T-helper 17 cell (primary cell): ENCODE results near the gene PCNX3. TPM values are rescaled to one million over a fixed set of nuclear protein-coding genes. Genes with fewer than 3 reads are reported as not detected.

Experiments used
- ATAC-seq: fragments of 150-1000 bp; cut with Tn5 transposase; 2 replicates; pipeline ENCODE4 v1.10.0; 2021; ENCODE audit warnings: mild to moderate bottlenecking, moderate library complexity
- DNase-seq, 3 donors: peaks; one replicate each; pipeline versions ENCODE4 v3.0.0 to v3.0.0-alpha.2; 2020 to 2021
- H3K9me3 ChIP-seq: one replicate; pipeline ENCODE4 v1.7.0; 2013; ENCODE audit warnings: low read length, mild to moderate bottlenecking; ENCODE audit not compliant: control insufficient read depth, poor library complexity, severe bottlenecking
- H3K27ac Mint-ChIP-seq: one replicate; pipeline ENCODE4 v1.8.0; 2022; ENCODE audit warnings: mild to moderate bottlenecking, moderate library complexity, mixed read lengths
- H3K27me3 Mint-ChIP-seq: one replicate; pipeline ENCODE4 v1.8.0; 2022; ENCODE audit warnings: mixed read lengths
- H3K36me3 Mint-ChIP-seq: one replicate; pipeline ENCODE4 v1.8.0; 2022; ENCODE audit warnings: low read depth, mixed read lengths
- H3K4me1 Mint-ChIP-seq: one replicate; pipeline ENCODE4 v1.8.0; 2022; ENCODE audit warnings: mild to moderate bottlenecking, mixed read lengths
- H3K4me3 Mint-ChIP-seq: one replicate; pipeline ENCODE4 v1.8.0; 2022; ENCODE audit warnings: mild to moderate bottlenecking, moderate library complexity, mixed read lengths
- total RNA-seq, 4 donors: library from RNA in 2 of 4; stranded (reverse) in 2 of 4; gene quantifications; one replicate each; pipeline ENCODE4 v1.2.3 and lab custom pipeline; 2022 to 2026

The PCNX3 gene
- total RNA-seq, 2 donors from 2014 or later: 56.0 to 60.5 TPM

- H3K4me3 Mint-ChIP-seq: peak within 1 kb of the TSS; percentile 55
- ATAC-seq (peak; percentile 18), DNase-seq (no peak)
- no peaks in the 10 kb centered on the region for H3K27me3 Mint-ChIP-seq
- H3K36me3 Mint-ChIP-seq: no peaks in the 10 kb centered on the region
- peaks cover 10% of the 10 kb centered on the region for H3K4me1 Mint-ChIP-seq
- H3K9me3 ChIP-seq: no peaks in the 10 kb centered on the region
- H3K27ac Mint-ChIP-seq: peak within 1 kb of the TSS; percentile 86
Measured at GRCh38 chr11:65595543-65596281, 19.9 kb upstream of the PCNX3 start, which contains the start of gene KCNK7. KCNK7 (minus strand) TSS chr11:65595800; CDS start chr11:65595772, 28 bp downstream.

- ATAC-seq: no peak
- H3K27ac Mint-ChIP-seq: peak overlapping the region; percentile 56
- DNase-seq: no peak
- no peaks in the 10 kb centered on the region for H3K9me3 ChIP-seq
- no peaks in the 10 kb centered on the region for H3K36me3 Mint-ChIP-seq
- H3K4me1 Mint-ChIP-seq: peaks cover 10% of the 10 kb centered on the region
- no peaks in the 10 kb centered on the region for H3K27me3 Mint-ChIP-seq
- H3K4me3 Mint-ChIP-seq: no peak overlapping the region
Measured at GRCh38 chr11:65596520-65596919, 19.1 kb upstream of the PCNX3 start.

- Mint-ChIP-seq H3K4me3 (no peak overlapping the region), H3K27me3 (no peaks in the 10 kb centered on the region), H3K36me3 (no peaks in the 10 kb centered on the region), H3K4me1 (peaks cover 10% of the 10 kb centered on the region), H3K27ac (no peak overlapping the region)
- DNase-seq: no peak
- H3K9me3 ChIP-seq: no peaks in the 10 kb centered on the region
- no peak for ATAC-seq
Measured at GRCh38 chr11:65598258-65598699, 17.3 kb upstream of the PCNX3 start.

- no peak for DNase-seq
- Mint-ChIP-seq H3K4me3 (no peak overlapping the region), H3K27ac (no peak overlapping the region), H3K27me3 (no peaks in the 10 kb centered on the region), H3K4me1 (peaks cover 10% of the 10 kb centered on the region), H3K36me3 (no peaks in the 10 kb centered on the region)
- ATAC-seq: no peak
- no peaks in the 10 kb centered on the region for H3K9me3 ChIP-seq
Measured at GRCh38 chr11:65599216-65599954, 16.2 kb upstream of the PCNX3 start.

DNA sequence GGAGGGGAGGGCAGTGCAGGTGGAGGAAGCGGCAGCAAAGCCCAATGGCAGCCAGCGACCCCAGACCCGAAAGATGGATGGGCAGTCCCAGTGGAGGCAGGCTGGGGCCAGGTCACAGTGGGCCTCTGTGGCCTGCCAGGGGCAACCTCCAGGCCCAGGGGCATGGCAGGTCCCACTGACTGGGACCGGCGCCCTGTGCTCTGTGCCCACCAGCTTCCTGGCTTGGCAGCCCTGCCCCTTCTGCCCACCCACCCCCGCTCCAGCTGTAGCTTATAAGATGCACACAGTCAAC lies 15.7 kb upstream of the PCNX3 start:
- H3K27me3 Mint-ChIP-seq: no peaks in the 10 kb centered on the region
- peaks cover 8% of the 10 kb centered on the region for H3K4me1 Mint-ChIP-seq
- H3K9me3 ChIP-seq: no peaks in the 10 kb centered on the region
- no peak overlapping the region for H3K27ac Mint-ChIP-seq
- ATAC-seq (no peak), DNase-seq (no peak)
- no peak overlapping the region for H3K4me3 Mint-ChIP-seq
- no peaks in the 10 kb centered on the region for H3K36me3 Mint-ChIP-seq

DNA sequence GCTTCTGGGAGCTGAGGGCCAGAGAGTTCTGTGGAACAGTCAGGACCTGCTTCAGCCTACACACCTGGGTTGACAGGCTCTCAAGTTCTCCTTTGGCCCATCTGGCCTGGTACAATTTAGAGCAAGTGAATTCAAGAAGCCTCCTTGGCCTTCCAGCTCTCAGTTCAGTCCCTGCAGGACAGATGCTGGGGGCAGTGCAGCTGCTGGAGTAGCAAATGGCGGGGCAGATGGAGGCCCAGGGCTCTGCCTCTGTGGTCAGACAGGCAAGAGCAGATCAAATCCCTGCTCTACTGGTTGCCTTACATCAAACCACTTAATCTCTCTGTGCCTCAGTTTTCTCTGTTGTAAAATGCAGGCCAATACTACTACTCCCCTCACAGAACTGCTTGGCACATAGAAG lies 11.3 kb upstream of the PCNX3 start:
- H3K4me3 Mint-ChIP-seq: no peak overlapping the region
- no peaks in the 10 kb centered on the region for H3K36me3 Mint-ChIP-seq
- H3K9me3 ChIP-seq: no peaks in the 10 kb centered on the region
- DNase-seq (no peak), ATAC-seq (no peak)
- H3K27me3 Mint-ChIP-seq: no peaks in the 10 kb centered on the region
- peak overlapping the region; percentile 62 for H3K27ac Mint-ChIP-seq
- H3K4me1 Mint-ChIP-seq: peaks cover 6% of the 10 kb centered on the region

DNA sequence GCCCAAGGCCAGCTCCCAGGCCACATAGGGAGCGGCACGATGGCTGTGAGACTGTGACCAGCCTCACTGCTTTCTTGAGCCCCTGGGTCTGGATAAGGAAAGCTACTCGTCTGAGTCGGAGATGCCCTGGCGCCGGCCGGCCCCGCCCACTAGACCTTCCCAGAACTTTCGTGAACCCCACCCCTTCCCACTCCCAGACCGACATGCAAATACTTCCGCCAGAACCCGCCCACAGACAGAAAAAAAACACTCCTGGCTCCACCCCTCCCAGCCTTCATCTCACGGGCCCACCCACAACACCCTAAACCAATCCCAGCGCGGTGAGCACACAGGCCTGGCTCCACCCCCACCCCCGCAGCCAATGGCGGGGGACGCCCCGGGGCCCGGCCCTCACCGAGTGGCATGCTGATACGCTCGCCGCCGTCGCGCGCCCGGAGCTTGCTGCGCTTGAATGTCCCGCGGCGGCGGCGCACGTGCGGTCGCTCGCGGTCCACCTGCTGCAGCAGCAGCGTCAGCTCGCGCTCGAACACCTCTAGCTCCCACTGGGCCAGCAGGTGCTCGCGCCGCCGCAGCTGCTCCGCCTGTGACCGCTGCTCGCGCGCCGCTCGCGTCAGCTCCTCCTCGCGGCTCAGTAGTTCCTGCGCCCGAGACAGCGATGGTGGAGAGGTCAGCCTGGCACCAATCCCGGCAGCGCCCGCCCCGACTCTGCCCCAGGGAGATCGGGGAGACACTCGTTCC lies 8.5 kb upstream of the PCNX3 start:
- no peaks in the 10 kb centered on the region for H3K36me3 Mint-ChIP-seq
- H3K27me3 Mint-ChIP-seq: no peaks in the 10 kb centered on the region
- DNase-seq (no peak), ATAC-seq (peak; percentile 65)
- no peak overlapping the region for H3K4me3 Mint-ChIP-seq
- H3K9me3 ChIP-seq: no peaks in the 10 kb centered on the region
- peaks cover 23% of the 10 kb centered on the region for H3K4me1 Mint-ChIP-seq
- H3K27ac Mint-ChIP-seq: peak overlapping the region; percentile 56

DNA sequence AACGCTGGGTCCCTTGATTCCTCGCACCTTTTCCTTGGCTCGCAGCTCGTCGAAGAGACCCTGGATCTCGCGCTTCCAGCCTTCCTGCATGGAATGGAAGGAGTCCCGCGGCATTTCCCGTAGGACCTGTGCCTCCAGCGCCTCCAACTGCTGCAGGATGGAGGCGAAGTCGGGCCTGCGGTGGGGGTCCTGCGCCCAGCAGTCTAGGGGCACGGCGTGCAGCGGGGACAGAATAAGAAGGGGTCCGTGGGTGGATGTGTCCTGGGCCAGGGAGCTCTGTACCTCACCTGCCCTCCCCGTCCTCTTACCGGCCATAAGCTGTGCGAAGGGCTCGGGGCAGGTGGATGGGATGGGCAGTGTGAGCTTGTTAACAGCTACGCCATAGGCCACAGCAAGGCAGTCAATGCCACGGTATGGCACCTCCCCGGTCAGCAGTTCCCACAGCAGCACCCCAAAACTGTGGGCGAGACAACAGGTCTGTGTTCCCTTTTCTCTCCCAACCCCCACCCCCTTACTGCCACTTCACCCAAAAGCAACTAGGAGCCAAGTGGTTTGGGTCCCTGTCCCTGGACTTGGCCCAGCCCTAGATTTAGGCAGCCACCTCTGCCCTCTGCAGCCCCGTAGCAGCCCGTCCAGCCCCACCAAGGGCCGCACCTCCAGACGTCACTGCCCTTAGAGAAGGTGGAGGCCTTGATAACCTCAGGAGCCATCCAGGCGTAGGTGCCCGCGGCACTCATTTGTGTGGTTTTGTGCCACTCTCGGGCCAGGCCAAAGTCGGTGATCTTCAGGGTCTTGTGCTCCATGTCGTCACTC lies 7.8 kb upstream of the PCNX3 start:
- Mint-ChIP-seq H3K27ac (peak overlapping the region; percentile 65), H3K4me1 (peaks cover 28% of the 10 kb centered on the region), H3K27me3 (no peaks in the 10 kb centered on the region), H3K4me3 (no peak overlapping the region), H3K36me3 (no peaks in the 10 kb centered on the region)
- DNase-seq (no peak), ATAC-seq (no peak)
- H3K9me3 ChIP-seq: no peaks in the 10 kb centered on the region

- Mint-ChIP-seq H3K4me1 (peaks cover 33% of the 10 kb centered on the region), H3K4me3 (no peak overlapping the region), H3K36me3 (no peaks in the 10 kb centered on the region), H3K27ac (no peak overlapping the region), H3K27me3 (no peaks in the 10 kb centered on the region)
- ATAC-seq (no peak), DNase-seq (no peak)
- H3K9me3 ChIP-seq: no peaks in the 10 kb centered on the region
Measured at GRCh38 chr11:65609229-65609628, 6.3 kb upstream of the PCNX3 start.

- no peaks in the 10 kb centered on the region for H3K9me3 ChIP-seq
- Mint-ChIP-seq H3K27ac (peak overlapping the region; percentile 94), H3K4me1 (peaks cover 33% of the 10 kb centered on the region), H3K36me3 (no peaks in the 10 kb centered on the region), H3K27me3 (no peaks in the 10 kb centered on the region), H3K4me3 (peak overlapping the region; percentile 36)
- no peak for DNase-seq
- no peak for ATAC-seq
Measured at GRCh38 chr11:65609665-65610064, 5.9 kb upstream of the PCNX3 start.

DNA sequence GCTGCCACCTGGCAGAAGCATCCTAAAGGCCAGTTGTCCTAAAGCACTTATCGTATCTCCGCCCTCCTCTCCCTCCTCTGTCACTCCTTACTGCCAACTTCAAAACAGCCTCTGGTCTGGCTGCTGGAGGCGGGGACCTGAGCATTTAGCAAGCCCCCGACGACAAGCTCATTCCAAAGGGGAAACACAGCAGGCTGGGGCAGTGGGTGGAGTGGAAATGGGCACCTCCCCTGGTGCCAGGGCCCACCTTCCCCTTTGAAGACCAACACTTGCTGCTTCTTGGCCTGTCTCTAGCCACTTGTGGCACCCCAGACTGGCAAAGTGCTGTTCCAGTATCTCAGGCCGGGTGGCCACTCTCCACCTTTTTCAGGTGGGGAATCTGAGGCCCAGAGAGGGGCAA lies 5.2 kb upstream of the PCNX3 start:
- Mint-ChIP-seq H3K36me3 (no peaks in the 10 kb centered on the region), H3K27me3 (no peaks in the 10 kb centered on the region), H3K27ac (peak overlapping the region; percentile 94), H3K4me3 (peak overlapping the region; percentile 7), H3K4me1 (peaks cover 33% of the 10 kb centered on the region)
- no peaks in the 10 kb centered on the region for H3K9me3 ChIP-seq
- ATAC-seq (no peak), DNase-seq (no peak)

DNA sequence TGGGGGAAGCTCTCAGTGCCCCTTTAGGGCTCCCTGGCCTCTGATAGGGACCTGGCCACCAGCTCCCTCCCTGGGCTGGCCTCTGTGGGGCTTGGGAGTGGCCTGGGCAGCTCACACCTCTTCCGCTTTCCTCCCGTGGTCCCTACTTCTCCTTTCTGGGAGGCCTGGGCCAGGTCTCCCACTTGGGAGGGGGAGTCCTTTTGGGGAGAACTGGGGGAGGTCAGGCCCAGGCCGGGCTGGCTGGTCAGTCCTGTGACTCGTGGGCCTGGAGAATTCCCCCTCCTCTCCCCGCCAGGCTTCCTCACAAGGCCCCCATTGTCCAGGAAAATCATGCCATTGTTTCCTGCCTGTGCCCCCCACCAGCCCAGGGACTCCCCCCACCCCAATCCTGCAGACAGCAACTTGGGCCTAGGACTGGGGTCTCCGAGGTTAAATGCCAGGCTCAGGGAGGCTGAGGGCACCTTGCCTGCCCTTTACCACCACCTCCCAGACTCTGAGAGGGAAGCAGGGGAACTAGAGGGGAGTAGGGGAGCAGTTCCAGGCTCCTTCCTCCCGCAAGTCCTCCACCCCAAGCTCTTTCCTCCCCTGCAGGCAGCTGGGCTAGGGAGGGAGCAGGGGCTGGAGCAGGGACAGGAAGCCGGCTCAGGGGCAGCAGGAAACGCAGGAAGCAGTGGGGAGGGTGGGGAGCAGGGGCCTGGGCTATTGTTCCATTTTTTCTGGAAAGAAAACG lies 4.4 kb upstream of the PCNX3 start:
- ATAC-seq (no peak), DNase-seq (no peak)
- Mint-ChIP-seq H3K4me1 (peaks cover 33% of the 10 kb centered on the region), H3K36me3 (no peaks in the 10 kb centered on the region), H3K4me3 (peak overlapping the region; percentile 98), H3K27ac (peak overlapping the region; percentile 94), H3K27me3 (no peaks in the 10 kb centered on the region)
- H3K9me3 ChIP-seq: no peaks in the 10 kb centered on the region
